Left ventricle myocardium inferior (tissue), 1 donor: ENCODE data around the gene ITGA6. TPM values are rescaled to one million over a fixed set of nuclear protein-coding genes. Genes with fewer than 3 reads are reported as not detected.

ENCODE experiments used
- DNase-seq: peaks from one replicate; pipeline ENCODE4 v3.0.0-alpha.2; 2020
- H3K27ac ChIP-seq: fragments of 200-600 bp; replicated peaks from 2 replicates; pipeline ENCODE4 v1.8.0; 2021
- H3K27me3 ChIP-seq: fragments of 200-600 bp; 2 replicates; pipeline ENCODE4 v1.8.0; 2021; ENCODE audit warnings: low read depth
- H3K36me3 ChIP-seq: fragments of 200-600 bp; 2 replicates; pipeline ENCODE4 v1.8.0; 2021
- H3K4me1 ChIP-seq: fragments of 200-600 bp; 2 replicates; pipeline ENCODE4 v1.8.0; 2021
- H3K4me3 ChIP-seq: fragments of 200-600 bp; 2 replicates; pipeline ENCODE4 v1.8.0; 2021; ENCODE audit warnings: mild to moderate bottlenecking, moderate library complexity
- H3K9me3 ChIP-seq: fragments of 200-600 bp; replicated peaks from 2 replicates; pipeline ENCODE4 v1.8.0; 2021
- CTCF ChIP-seq: fragments of 200-600 bp; IDR thresholded peaks from 2 replicates; pipeline ENCODE4 v1.8.0; 2021; ENCODE audit warnings: antibody characterized with exemption, mild to moderate bottlenecking, borderline replicate concordance
- intact Hi-C: fragments of 100-400 bp; cut with micrococcal nuclease; formaldehyde crosslinking; loops from one replicate; pipeline ENCODE4 v1.11.0; 2022
- total RNA-seq: library from RNA; stranded (reverse); fragmentation: NEBNext Ultra II Directional; extraction: Animal tissue kit (Norgen Biotek cat#: 25700); gene quantifications from one replicate; pipeline ENCODE4 v1.2.1, GENCODE V29; 2021
- donor health status: DM: no; HTN: yes; CAD: no; lungs with severe emphysema.

The ITGA6 gene
- total RNA-seq, 1 donor from 2014 or later = 42.0 TPM

- intact Hi-C loops = loop anchor here (5.0 kb wide), 1 partner anchor 293 kb away; no protein-coding TSS in a partner anchor
- Histone ChIP-seq H3K4me1 (peaks cover 59% of the 10 kb centered on the region), H3K4me3 (peak overlapping the region; percentile 47), H3K27me3 (no peaks in the 10 kb centered on the region), H3K36me3 (peaks cover 8% of the 10 kb centered on the region), H3K27ac (peak overlapping the region; percentile 57), H3K9me3 (no peaks in the 10 kb centered on the region)
- DNase-seq = peak; percentile 29
- peak; percentile 88 for TF ChIP-seq CTCF
Measured at GRCh38 chr2:172465417-172466334, 38.3 kb downstream of the ITGA6 start.

- no peaks in the 10 kb centered on the region for H3K9me3 ChIP-seq
- H3K4me1 ChIP-seq = peaks cover 42% of the 10 kb centered on the region
- intact Hi-C loops = loop anchor here (5.0 kb wide), 1 partner anchor 295 kb away; no protein-coding TSS in a partner anchor
- H3K27me3 ChIP-seq = no peaks in the 10 kb centered on the region
- no peak overlapping the region for H3K4me3 ChIP-seq
- H3K27ac ChIP-seq = no peak overlapping the region
- TF ChIP-seq CTCF = no peak
- H3K36me3 ChIP-seq = peaks cover 23% of the 10 kb centered on the region
- no peak for DNase-seq
Measured at GRCh38 chr2:172467382-172467781, 40.0 kb downstream of the ITGA6 start.

GRCh38 chr2:172470958-172471922 is 43.9 kb downstream of the ITGA6 start:
- Histone ChIP-seq H3K27me3 (no peaks in the 10 kb centered on the region), H3K4me3 (no peak overlapping the region), H3K9me3 (no peaks in the 10 kb centered on the region), H3K27ac (no peak overlapping the region), H3K4me1 (peaks cover 6% of the 10 kb centered on the region), H3K36me3 (peaks cover 43% of the 10 kb centered on the region)
- DNase-seq = no peak
- intact Hi-C loops = no loop called here
- no peak for TF ChIP-seq CTCF

GRCh38 chr2:172472446-172473033 is 45.2 kb downstream of the ITGA6 start:
- H3K36me3 ChIP-seq = peaks cover 49% of the 10 kb centered on the region
- intact Hi-C loops = no loop called here

More at GRCh38 chr2:172472446-172473033, 45.2 kb downstream of the ITGA6 start:
- Histone ChIP-seq H3K27me3 (no peaks in the 10 kb centered on the region), H3K9me3 (no peaks in the 10 kb centered on the region), H3K4me3 (no peak overlapping the region), H3K4me1 (peaks cover 6% of the 10 kb centered on the region), H3K27ac (no peak overlapping the region)
- TF ChIP-seq CTCF = no peak
- DNase-seq = no peak
